H9 (cell line): ENCODE measurements around the gene FOXK1. TPM values are rescaled to one million over a fixed set of nuclear protein-coding genes. Genes with fewer than 3 reads are reported as not detected.

Experiments
- DNase-seq: peaks from one replicate; pipeline ENCODE4 v3.0.0-alpha.2; 2017
- H2AFZ ChIP-seq: one replicate; pipeline ENCODE4 v1.6.1; 2013; ENCODE audit warnings: mild to moderate bottlenecking, low read length, control low read depth, moderate library complexity
- H2AK5ac ChIP-seq: 2 replicates; pipeline ENCODE4 v1.6.1; 2013; ENCODE audit warnings: low read length, control low read depth, mixed read lengths; ENCODE audit not compliant: insufficient read length
- H2BK120ac ChIP-seq: one replicate; pipeline ENCODE4 v1.6.1; 2013; ENCODE audit warnings: low read depth, mild to moderate bottlenecking, low read length, control low read depth, inconsistent platforms; ENCODE audit not compliant: poor library complexity, severe bottlenecking
- H2BK12ac ChIP-seq: 2 replicates; pipeline ENCODE4 v1.6.1; 2013; ENCODE audit warnings: low read length, control low read depth, mixed read lengths, low read depth; ENCODE audit not compliant: insufficient read length
- H2BK15ac ChIP-seq: 2 replicates; pipeline ENCODE4 v1.6.1; 2013; ENCODE audit warnings: low read depth, low read length, control low read depth
- H2BK20ac ChIP-seq: one replicate; pipeline ENCODE4 v1.6.1; 2013; ENCODE audit warnings: low read depth, mild to moderate bottlenecking, low read length, control low read depth, inconsistent platforms; ENCODE audit not compliant: poor library complexity, severe bottlenecking
- H2BK5ac ChIP-seq: 2 replicates; pipeline ENCODE4 v1.6.1; 2013; ENCODE audit warnings: low read length, control low read depth, mixed read lengths; ENCODE audit not compliant: insufficient read length
- H3K14ac ChIP-seq: 2 replicates; pipeline ENCODE4 v1.6.1; 2013; ENCODE audit warnings: low read length, control low read depth; ENCODE audit not compliant: insufficient read depth
- H3K18ac ChIP-seq: 2 replicates; pipeline ENCODE4 v1.6.1; 2013; ENCODE audit warnings: low read depth, mild to moderate bottlenecking, mixed read lengths, low read length, control low read depth; ENCODE audit not compliant: insufficient read length
- H3K23ac ChIP-seq: 2 replicates; pipeline ENCODE4 v1.6.1; 2013; ENCODE audit warnings: low read length, control low read depth, mixed read lengths, low read depth; ENCODE audit not compliant: insufficient read length
- H3K23me2 ChIP-seq: 2 replicates; pipeline ENCODE4 v1.6.1; 2013; ENCODE audit warnings: low read depth, mild to moderate bottlenecking, mixed read lengths, low read length, control low read depth; ENCODE audit not compliant: insufficient read length, poor library complexity, severe bottlenecking
- H3K27ac ChIP-seq: 2 replicates; pipeline ENCODE4 v1.5.1; 2013; ENCODE audit warnings: low read length, control low read depth, mixed read lengths, low read depth; ENCODE audit not compliant: insufficient read length
- H3K27me3 ChIP-seq: 2 replicates; pipeline ENCODE4 v1.6.1; 2013; ENCODE audit warnings: low read length, control low read depth, inconsistent platforms; ENCODE audit not compliant: insufficient read depth
- H3K4ac ChIP-seq: 2 replicates; pipeline ENCODE4 v1.6.1; 2013; ENCODE audit warnings: low read depth, mild to moderate bottlenecking, control low read depth, inconsistent platforms, low read length, moderate library complexity
- H3K4me1 ChIP-seq: 2 replicates; pipeline ENCODE4 v1.6.1; 2013; ENCODE audit warnings: low read length, control low read depth, inconsistent platforms; ENCODE audit not compliant: insufficient read depth
- H3K4me2 ChIP-seq: 2 replicates; pipeline ENCODE4 v1.6.1; 2013; ENCODE audit warnings: low read length, control low read depth, mixed read lengths; ENCODE audit not compliant: insufficient read length, insufficient read depth
- H3K56ac ChIP-seq: 2 replicates; pipeline ENCODE4 v1.6.1; 2013; ENCODE audit warnings: low read depth, mild to moderate bottlenecking, mixed read lengths, low read length, control low read depth; ENCODE audit not compliant: insufficient read length
- H3K79me1 ChIP-seq: 2 replicates; pipeline ENCODE4 v1.6.1; 2013; ENCODE audit warnings: low read depth, mild to moderate bottlenecking, moderate library complexity, low read length, control low read depth, inconsistent platforms; ENCODE audit not compliant: insufficient read depth, poor library complexity, severe bottlenecking
- H3K79me2 ChIP-seq: 2 replicates; pipeline ENCODE4 v1.6.1; 2013; ENCODE audit warnings: low read length, control low read depth, inconsistent platforms; ENCODE audit not compliant: insufficient read depth
- H3K9ac ChIP-seq: 2 replicates; pipeline ENCODE4 v1.6.1; 2013; ENCODE audit warnings: low read length, control low read depth, mixed read lengths; ENCODE audit not compliant: insufficient read length; ENCODE audit errors: extremely low read depth
- H3K9me3 ChIP-seq: one replicate; pipeline ENCODE4 v1.6.1; 2013; ENCODE audit warnings: low read depth, low read length, inconsistent platforms; ENCODE audit not compliant: control insufficient read depth
- H3T11ph ChIP-seq: one replicate; pipeline ENCODE4 v1.6.1; 2013; ENCODE audit warnings: mild to moderate bottlenecking, low read length, control low read depth, inconsistent platforms
- H4K20me1 ChIP-seq: one replicate; pipeline ENCODE4 v1.6.1; 2013; ENCODE audit not compliant: control insufficient read depth, insufficient read length, insufficient read depth
- H4K5ac ChIP-seq: 2 replicates; pipeline ENCODE4 v1.6.1; 2013; ENCODE audit warnings: low read depth, mild to moderate bottlenecking, mixed read lengths, low read length, control low read depth; ENCODE audit not compliant: insufficient read length
- H4K8ac ChIP-seq: replicated peaks from 2 replicates; pipeline ENCODE4 v1.6.1; 2013; ENCODE audit warnings: low read length, control low read depth, mixed read lengths, low read depth; ENCODE audit not compliant: insufficient read length
- H4K91ac ChIP-seq: 2 replicates; pipeline ENCODE4 v1.6.1; 2013; ENCODE audit warnings: low read depth, mild to moderate bottlenecking, moderate library complexity, mixed read lengths, low read length, control low read depth; ENCODE audit not compliant: insufficient read length
- H3K27ac Mint-ChIP-seq, 3 experiments: 2 replicates in 2 of 3; 3 replicates in 1 of 3; pipeline ENCODE4 v1.8.0; 2020 to 2021; ENCODE audit warnings: mixed read lengths in 3 of 3, mild to moderate bottlenecking in 1 of 3, moderate library complexity in 1 of 3
- H3K27me3 Mint-ChIP-seq: 2 replicates; pipeline ENCODE4 v1.8.0; 2021; ENCODE audit warnings: low read depth, mild to moderate bottlenecking, moderate library complexity, mixed read lengths
- H3K36me3 Mint-ChIP-seq, 3 experiments: 2 replicates in 2 of 3; 3 replicates in 1 of 3; pipeline ENCODE4 v1.8.0; 2020 to 2021; ENCODE audit warnings: low read depth in 3 of 3, mixed read lengths in 3 of 3; ENCODE audit not compliant: insufficient read depth in 1 of 3
- H3K4me1 Mint-ChIP-seq, 2 experiments: 2 replicates each; pipeline ENCODE4 v1.8.0; 2020; ENCODE audit warnings: mixed read lengths in 2 of 2
- H3K4me3 Mint-ChIP-seq, 2 experiments: 2 replicates in 1 of 2; 3 replicates in 1 of 2; pipeline ENCODE4 v1.8.0; 2020 to 2021; ENCODE audit warnings: mild to moderate bottlenecking in 2 of 2, mixed read lengths in 2 of 2, moderate library complexity in 1 of 2
- H3K9me3 Mint-ChIP-seq, 2 experiments: 2 replicates in 1 of 2; 3 replicates in 1 of 2; pipeline ENCODE4 v1.8.0; 2020; ENCODE audit warnings: mild to moderate bottlenecking in 2 of 2, mixed read lengths in 2 of 2, moderate library complexity in 1 of 2
- WGBS: extraction: QIAGEN DNeasy Blood & Tissue Kit; methylation state at CpG from one replicate; pipeline ENCODE4 v1.1.7; 2013; ENCODE audit warnings: missing lambda C conversion rate, low lambda C conversion rate, mixed read lengths; ENCODE audit not compliant: insufficient read length; ENCODE audit errors: extremely low coverage; 5-methylcytosine and 5-hydroxymethylcytosine counted together
- total RNA-seq: library from RNA; stranded (reverse); gene quantifications from 2 replicates; pipeline ENCODE4 v1.2.1, GENCODE V29; 2021
- TF ChIP-seq, protein P1 (sequence below): fragments of 200-600 bp; sonication (generic); conservative IDR thresholded peaks from 3 replicates; pipeline ENCODE4 v1.8.0; 2021; ENCODE audit warnings: antibody characterized with exemption, mild to moderate bottlenecking

FOXK1 gene
- total RNA-seq, 1 experiment from 2014 or later: 14.4 TPM

DNA sequence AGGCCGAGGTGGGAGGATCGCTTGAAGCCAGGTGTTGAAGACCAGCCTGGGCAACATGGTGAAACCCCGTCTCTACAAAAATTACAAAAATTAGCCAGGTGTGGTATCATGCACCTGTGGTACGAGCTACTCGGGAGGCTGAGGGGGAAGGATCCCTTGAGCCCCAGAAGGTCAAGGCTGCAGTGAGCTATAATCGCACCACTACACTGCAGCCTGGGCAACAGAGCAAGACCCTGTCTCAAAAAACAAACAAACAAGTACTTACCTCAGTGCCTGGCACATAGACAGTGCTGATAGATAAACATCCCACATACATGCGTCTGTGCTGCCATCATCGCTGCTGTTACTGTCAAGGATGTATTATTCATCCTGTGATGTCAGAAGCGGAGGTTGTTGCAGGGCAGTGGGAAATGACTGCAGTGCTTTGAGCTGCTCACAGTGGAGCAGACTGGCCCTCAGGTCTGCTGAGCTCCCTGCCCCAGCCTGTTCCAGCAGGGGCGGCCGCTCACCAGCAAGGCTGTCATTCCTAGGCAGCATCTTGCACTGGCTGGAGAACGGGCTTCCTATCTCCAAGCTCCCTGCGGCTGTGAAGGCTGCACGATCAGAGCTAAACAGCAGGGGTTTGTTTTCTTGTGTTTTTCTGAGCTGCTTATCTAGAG, 18.6 kb downstream of the FOXK1 start:
- Histone ChIP-seq H3K27me3 (peaks cover 11% of the 10 kb centered on the region; the same call in 1 of the 2 replicates), H3K18ac (no peak overlapping the region), H2BK120ac (no peak overlapping the region), H3K23me2 (no peaks in the 10 kb centered on the region), H2AK5ac (no peak overlapping the region), H4K8ac (no peak overlapping the region), H2AFZ (no peak overlapping the region), H3K27ac (no peak overlapping the region), H3K79me1 (no peaks in the 10 kb centered on the region), H3K4me1 (no peaks in the 10 kb centered on the region), H3K79me2 (no peaks in the 10 kb centered on the region; the same call in 1 of the 2 replicates), H3K56ac (no peak overlapping the region), H2BK20ac (no peak overlapping the region), H3K4me2 (no peak overlapping the region), H4K91ac (no peak overlapping the region), H3K9ac (no peak overlapping the region), H2BK5ac (no peak overlapping the region), H2BK15ac (no peak overlapping the region), H3K9me3 (no peaks in the 10 kb centered on the region), H2BK12ac (no peak overlapping the region), H3K23ac (no peak overlapping the region), H3K14ac (no peak overlapping the region; the same call in 1 of the 2 replicates), H3T11ph (no peak overlapping the region), H4K5ac (no peak overlapping the region), H3K4ac (no peak overlapping the region), H4K20me1 (peaks cover 4% of the 10 kb centered on the region)
- no CpG with 5 or more reads among the region's 14 CpGs for WGBS
- Mint-ChIP-seq H3K4me3 (no peak overlapping the region), H3K36me3 (no peaks in the 10 kb centered on the region), H3K4me1 (peaks cover 5 to 12% of the 10 kb centered on the region in 2 experiments; a peak in 3 of 4 replicates), H3K27me3 (peaks cover 69% of the 10 kb centered on the region), H3K9me3 (no peaks in the 10 kb centered on the region; a peak in 1 of 5 replicates), H3K27ac (no peak overlapping the region)
- peak; percentile 36 for DNase-seq
- TF ChIP-seq, protein P1, sequence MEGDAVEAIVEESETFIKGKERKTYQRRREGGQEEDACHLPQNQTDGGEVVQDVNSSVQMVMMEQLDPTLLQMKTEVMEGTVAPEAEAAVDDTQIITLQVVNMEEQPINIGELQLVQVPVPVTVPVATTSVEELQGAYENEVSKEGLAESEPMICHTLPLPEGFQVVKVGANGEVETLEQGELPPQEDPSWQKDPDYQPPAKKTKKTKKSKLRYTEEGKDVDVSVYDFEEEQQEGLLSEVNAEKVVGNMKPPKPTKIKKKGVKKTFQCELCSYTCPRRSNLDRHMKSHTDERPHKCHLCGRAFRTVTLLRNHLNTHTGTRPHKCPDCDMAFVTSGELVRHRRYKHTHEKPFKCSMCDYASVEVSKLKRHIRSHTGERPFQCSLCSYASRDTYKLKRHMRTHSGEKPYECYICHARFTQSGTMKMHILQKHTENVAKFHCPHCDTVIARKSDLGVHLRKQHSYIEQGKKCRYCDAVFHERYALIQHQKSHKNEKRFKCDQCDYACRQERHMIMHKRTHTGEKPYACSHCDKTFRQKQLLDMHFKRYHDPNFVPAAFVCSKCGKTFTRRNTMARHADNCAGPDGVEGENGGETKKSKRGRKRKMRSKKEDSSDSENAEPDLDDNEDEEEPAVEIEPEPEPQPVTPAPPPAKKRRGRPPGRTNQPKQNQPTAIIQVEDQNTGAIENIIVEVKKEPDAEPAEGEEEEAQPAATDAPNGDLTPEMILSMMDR: no peak
